GM12878 (cell line): ENCODE results near the gene ZNF407. TPM values are rescaled to one million over a fixed set of nuclear protein-coding genes. Genes with fewer than 3 reads are reported as not detected.

Experiments
- ATAC-seq: fragments of 200-7000 bp; cut with Tn5 transposase; 3 replicates; pipeline ENCODE4 v1.9.1; 2020; ENCODE audit warnings: mild to moderate bottlenecking, moderate library complexity
- BruUV-seq: library from RNA; stranded (reverse); fragments of 400-500 nt; replicated peaks from 2 replicates; lab custom pipeline; 2021; lab: Mats Ljungman, UMichigan
- CTCF ChIA-PET: fragments of 300-600 bp; sonication (Branson Sonifier 250); formaldehyde crosslinking; extraction: SDS; loops from one replicate; lab custom pipeline; 2021; ENCODE audit warnings: inconsistent platforms; lab: Yijun Ruan, JAX
- POLR2A ChIA-PET: fragments of 350-600 bp; formaldehyde crosslinking; extraction: SDS; loops from one replicate; lab custom pipeline; 2021; ENCODE audit warnings: inconsistent platforms; lab: Charles Lee
- RAD21 ChIA-PET: fragments of 300-600 bp; sonication (Branson Sonifier 250); formaldehyde crosslinking; loops from one replicate; lab custom pipeline; 2023; ENCODE audit warnings: antibody characterized with exemption; ENCODE audit not compliant: unreplicated experiment; lab: Charles Lee
- SMC1A ChIA-PET: fragments of 300-600 bp; sonication (Branson Sonifier 250); formaldehyde crosslinking; loops from one replicate; lab custom pipeline; 2023; ENCODE audit not compliant: unreplicated experiment, uncharacterized antibody; lab: Charles Lee
- DNase-seq: peaks from one replicate; pipeline ENCODE4 v3.0.0-alpha.2; 2011; ENCODE audit warnings: low read depth, low spot score
- FAIRE-seq: peaks from 3 replicates; lab custom pipeline; 2011; peaks lifted over from hg19 to GRCh38; lab: Jason Lieb, UNC
- H2AFZ ChIP-seq: 2 replicates; pipeline ENCODE4 v1.6.0; 2011; ENCODE audit warnings: low read depth, low read length, control low read depth; ENCODE audit not compliant: control insufficient read depth
- H3K27ac ChIP-seq: 2 replicates; pipeline ENCODE4 v1.5.1; 2011; ENCODE audit warnings: control low read depth; ENCODE audit not compliant: control insufficient read depth, insufficient read depth
- H3K27me3 ChIP-seq, 2 experiments: replicated peaks in 1 of 2; 2 replicates each; pipeline versions ENCODE4 v1.6.0 to v1.6.1; 2011; ENCODE audit warnings: low read length in 1 of 2; ENCODE audit not compliant: control insufficient read depth in 2 of 2, insufficient read depth in 2 of 2
- H3K36me3 ChIP-seq, 2 experiments: 2 replicates each; pipeline ENCODE4 v1.5.1; 2011; ENCODE audit warnings: low read length in 1 of 2; ENCODE audit not compliant: control insufficient read depth in 2 of 2, insufficient read depth in 2 of 2
- H3K4me1 ChIP-seq: 2 replicates; pipeline ENCODE4 v1.6.1; 2011; ENCODE audit warnings: mild to moderate bottlenecking, low read length, moderate library complexity, mixed read lengths; ENCODE audit not compliant: control insufficient read depth, insufficient read depth
- H3K4me2 ChIP-seq: 2 replicates; pipeline ENCODE4 v1.6.0; 2011; ENCODE audit warnings: control low read depth; ENCODE audit not compliant: control insufficient read depth, insufficient read depth
- H3K4me3 ChIP-seq: fragments of 200-600 bp; sonication (generic); 2 replicates; pipeline ENCODE4 v1.5.1; 2016
- H3K79me2 ChIP-seq: 2 replicates; pipeline ENCODE4 v1.6.0; 2011; ENCODE audit warnings: low read length; ENCODE audit not compliant: control insufficient read depth, insufficient read depth
- H3K9ac ChIP-seq: 2 replicates; pipeline ENCODE4 v1.8.0; 2011; ENCODE audit warnings: low read length, control low read depth, mixed read lengths; ENCODE audit not compliant: control insufficient read depth, insufficient read depth
- H3K9me3 ChIP-seq: replicated peaks from 3 replicates; pipeline ENCODE4 v1.5.1; 2011; ENCODE audit warnings: mild to moderate bottlenecking, low read length; ENCODE audit not compliant: control insufficient read depth, insufficient read depth
- H4K20me1 ChIP-seq: 2 replicates; pipeline ENCODE4 v1.6.0; 2011; ENCODE audit not compliant: control insufficient read depth, insufficient read depth
- BACH1 ChIP-seq: fragments of 450-650 bp; IDR thresholded peaks from 2 replicates; pipeline ENCODE4 v1.6.1; 2017; ENCODE audit warnings: mild to moderate bottlenecking, borderline replicate concordance
- MYC ChIP-seq: IDR thresholded peaks from 2 replicates; pipeline ENCODE4 v1.6.1; 2011; ENCODE audit warnings: mild to moderate bottlenecking, low read length, moderate library complexity, inconsistent platforms; ENCODE audit not compliant: insufficient read depth, insufficient replicate concordance, insufficient read length, severe bottlenecking
- RUNX3 ChIP-seq: IDR thresholded peaks from 2 replicates; pipeline ENCODE4 v1.6.1; 2012; ENCODE audit warnings: low read length, inconsistent platforms
- SMAD5 ChIP-seq: IDR thresholded peaks from 2 replicates; pipeline ENCODE4 v1.6.1; 2016; ENCODE audit warnings: antibody characterized with exemption, low read depth
- SUPT20H ChIP-seq: IDR thresholded peaks from 2 replicates; pipeline ENCODE4 v1.6.1; 2011; ENCODE audit warnings: low read depth, mild to moderate bottlenecking, low read length, moderate library complexity, borderline replicate concordance; ENCODE audit not compliant: control insufficient read depth
- WGBS: methylation state at CpG from one replicate; pipeline ENCODE4 v1.1.6; 2016; ENCODE audit warnings: low lambda C conversion rate; ENCODE audit not compliant: insufficient replicate concordance, insufficient coverage; ENCODE audit errors: missing lambda C conversion rate; 5-methylcytosine and 5-hydroxymethylcytosine counted together
- in situ Hi-C: fragments of 300-500 bp; cut with MboI; formaldehyde crosslinking; loops from 9 replicates; pipeline ENCODE4 v1.14.3; 2018; ENCODE audit warnings: mixed read lengths
- intact Hi-C: fragments of 100-400 bp; cut with micrococcal nuclease; formaldehyde crosslinking; loops from one replicate; pipeline ENCODE4 v1.14.2; 2022; ENCODE audit not compliant: unreplicated experiment
- polyA plus RNA-seq, 11 experiments: library from polyadenylated mRNA; depleted of rRNA in 4 of 11; unstranded in 6 of 11; stranded (reverse) in 5 of 11; fragments of >200 nt; fragmentation: Nextera tagmentation in 4 of 11; fragmentation: Illumina TruSeq in 1 of 11; extraction: Ambion mirVana in 4 of 11; extraction: Trizol in 1 of 11; gene quantifications; 1 replicate in 1 of 11; 2 replicates in 10 of 11; pipeline versions ENCODE4 v1.2.1 to v1.2.3, GENCODE V29; 2011 to 2016; ENCODE audit warnings: inconsistent platforms in 2 of 11, missing spikeins in 2 of 11, low read depth in 1 of 11
- total RNA-seq, 4 experiments: library from RNA; depleted of rRNA in 3 of 4; stranded (reverse); fragments of >200 nt in 3 of 4; fragmentation: Illumina TruSeq in 1 of 4; extraction: Trizol in 1 of 4; gene quantifications; 2 replicates each; pipeline versions ENCODE4 v1.2.1 to v1.2.3, GENCODE V29; 2013 to 2021
- TF ChIP-seq, protein P1 (sequence below): fragments of 450-650 bp; IDR thresholded peaks from 2 replicates; pipeline ENCODE4 v1.6.1; 2018; ENCODE audit warnings: borderline replicate concordance, mild to moderate bottlenecking; ENCODE audit not compliant: partially characterized antibody
- TF ChIP-seq, protein P2 (sequence below): IDR thresholded peaks from 2 replicates; pipeline ENCODE4 v1.6.1; 2012; ENCODE audit warnings: low read depth, low read length, improper control_type of control experiment

Gene ZNF407
- total and polyA plus RNA-seq, 10 of the 15 experiments (the other 5 are each of a cell fraction or from before 2014, with no cell fraction given), result 0.69 to 11.6 (median 5.3) TPM

DNA sequence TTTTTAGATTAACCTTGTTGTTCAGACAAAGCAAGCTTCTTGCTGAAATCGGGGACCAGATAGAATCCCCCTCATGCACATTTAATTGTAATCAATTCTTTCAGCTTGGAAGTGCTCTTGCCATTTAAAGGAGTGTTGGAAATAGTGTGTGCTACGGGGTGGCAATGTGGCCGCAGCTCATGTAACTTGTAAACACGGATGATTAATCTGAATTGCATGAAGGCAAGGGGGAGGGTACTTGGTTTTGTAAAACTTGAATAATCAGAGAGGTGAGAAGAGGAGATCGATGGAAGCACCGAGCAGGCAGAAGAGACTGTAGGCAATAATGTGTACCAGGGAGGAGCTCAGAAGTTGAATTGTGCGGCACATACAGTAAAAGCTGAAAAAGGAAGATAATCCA is 337.8 kb downstream of the ZNF407 start (continued):
- no peak for TF ChIP-seq SUPT20H
- TF ChIP-seq, protein P1, sequence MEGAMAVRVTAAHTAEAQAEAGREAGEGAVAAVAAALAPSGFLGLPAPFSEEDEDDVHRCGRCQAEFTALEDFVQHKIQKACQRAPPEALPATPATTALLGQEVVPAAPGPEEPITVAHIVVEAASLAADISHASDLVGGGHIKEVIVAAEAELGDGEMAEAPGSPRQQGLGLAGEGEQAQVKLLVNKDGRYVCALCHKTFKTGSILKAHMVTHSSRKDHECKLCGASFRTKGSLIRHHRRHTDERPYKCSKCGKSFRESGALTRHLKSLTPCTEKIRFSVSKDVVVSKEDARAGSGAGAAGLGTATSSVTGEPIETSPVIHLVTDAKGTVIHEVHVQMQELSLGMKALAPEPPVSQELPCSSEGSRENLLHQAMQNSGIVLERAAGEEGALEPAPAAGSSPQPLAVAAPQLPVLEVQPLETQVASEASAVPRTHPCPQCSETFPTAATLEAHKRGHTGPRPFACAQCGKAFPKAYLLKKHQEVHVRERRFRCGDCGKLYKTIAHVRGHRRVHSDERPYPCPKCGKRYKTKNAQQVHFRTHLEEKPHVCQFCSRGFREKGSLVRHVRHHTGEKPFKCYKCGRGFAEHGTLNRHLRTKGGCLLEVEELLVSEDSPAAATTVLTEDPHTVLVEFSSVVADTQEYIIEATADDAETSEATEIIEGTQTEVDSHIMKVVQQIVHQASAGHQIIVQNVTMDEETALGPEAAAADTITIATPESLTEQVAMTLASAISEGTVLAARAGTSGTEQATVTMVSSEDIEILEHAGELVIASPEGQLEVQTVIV, result no peak

DNA sequence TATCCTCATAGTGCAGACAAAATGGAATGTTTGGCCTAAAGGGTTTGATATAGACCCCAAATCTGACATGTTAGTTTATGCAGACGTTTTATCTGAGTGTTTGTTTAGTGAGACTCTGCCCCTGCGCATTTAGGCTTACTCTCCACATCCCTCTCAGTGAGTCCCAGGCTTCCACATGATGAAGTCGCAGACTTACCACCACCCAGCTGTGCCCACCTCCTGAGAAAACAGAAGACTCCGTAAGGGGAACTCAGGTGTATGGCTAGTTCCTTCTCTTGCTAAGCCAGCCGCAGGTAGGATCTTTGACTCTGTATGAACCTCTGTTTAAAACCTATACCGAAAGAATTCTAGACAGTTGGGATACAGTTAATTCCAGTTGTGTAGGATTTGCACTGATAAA is 338.7 kb downstream of the ZNF407 start:
- no TSS peak for BruUV-seq
- Histone ChIP-seq H3K9me3 (no peaks in the 10 kb centered on the region), H2AFZ (no peak overlapping the region), H3K4me3 (no peak overlapping the region), H3K9ac (no peak overlapping the region), H3K79me2 (no peaks in the 10 kb centered on the region), H3K4me2 (no peak overlapping the region), H3K27ac (no peak overlapping the region), H3K4me1 (no peaks in the 10 kb centered on the region), H4K20me1 (no peaks in the 10 kb centered on the region), H3K36me3 (no peaks in the 10 kb centered on the region), H3K27me3 (no peaks in the 10 kb centered on the region)
- in situ Hi-C loops (no loop called here), intact Hi-C loops (no loop called here)
- SMC1A ChIA-PET, result interaction anchor here (1.6 kb wide), 1 partner anchor 13 kb away, joined by 6 read pairs; no protein-coding TSS in a partner anchor
- ATAC-seq, result no peak
- DNase-seq, result no peak
- no peak for TF ChIP-seq RUNX3
- TF ChIP-seq SMAD5, result no peak
- no peak for TF ChIP-seq BACH1
- no peak for TF ChIP-seq MYC
- TF ChIP-seq, protein P2, sequence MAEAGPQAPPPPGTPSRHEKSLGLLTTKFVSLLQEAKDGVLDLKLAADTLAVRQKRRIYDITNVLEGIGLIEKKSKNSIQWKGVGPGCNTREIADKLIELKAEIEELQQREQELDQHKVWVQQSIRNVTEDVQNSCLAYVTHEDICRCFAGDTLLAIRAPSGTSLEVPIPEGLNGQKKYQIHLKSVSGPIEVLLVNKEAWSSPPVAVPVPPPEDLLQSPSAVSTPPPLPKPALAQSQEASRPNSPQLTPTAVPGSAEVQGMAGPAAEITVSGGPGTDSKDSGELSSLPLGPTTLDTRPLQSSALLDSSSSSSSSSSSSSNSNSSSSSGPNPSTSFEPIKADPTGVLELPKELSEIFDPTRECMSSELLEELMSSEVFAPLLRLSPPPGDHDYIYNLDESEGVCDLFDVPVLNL, result no peak
- RAD21 ChIA-PET, result no interaction called here
- CTCF ChIA-PET, result no interaction called here
- 85% methylated on average over 6 of the region's 6 CpGs for WGBS
- POLR2A ChIA-PET, result no interaction called here
- no peak for FAIRE-seq
